NCI-H2196 (cell line): ENCODE measurements around the gene IL27RA.

Experiments used
- DNase-seq: peaks from one replicate; lab custom pipeline; 2025; ENCODE audit not compliant: unreplicated experiment; lab: John Stamatoyannopoulos, UW

IL27RA gene

GRCh38 chr19:14056741-14057356, 25.3 kb downstream of the IL27RA start:
- no peak for DNase-seq

GRCh38 chr19:14058182-14059092, 26.9 kb downstream of the IL27RA start:
- no peak for DNase-seq

GRCh38 chr19:14059093-14059480, 27.5 kb downstream of the IL27RA start:
- DNase-seq = peak; percentile 16

- no peak for DNase-seq
These were observed 28.1 kb downstream of the IL27RA start for GRCh38 chr19:14059652-14060155.

- DNase-seq = no peak
These were observed 29.7 kb downstream of the IL27RA start for GRCh38 chr19:14061081-14061749.

GRCh38 chr19:14061751-14062557, 30.4 kb downstream of the IL27RA start, which contains the start of gene PALM3:
TSS of gene PALM3 (minus strand) at chr19:14062076. CDS start at chr19:14061980, 96 bp downstream.
- DNase-seq = no peak

- no peak for DNase-seq
These were observed 30.9 kb downstream of the IL27RA start for GRCh38 chr19:14062558-14062855.

GRCh38 chr19:14063105-14063504, 31.5 kb downstream of the IL27RA start:
- DNase-seq = no peak

GRCh38 chr19:14066134-14066533, 34.6 kb downstream of the IL27RA start:
- no peak for DNase-seq

- DNase-seq = no peak
These were observed 38.9 kb downstream of the IL27RA start for GRCh38 chr19:14070268-14071050.

- DNase-seq = peak; percentile 93
These were observed 41.1 kb downstream of the IL27RA start, which contains the start of gene MISP3 for GRCh38 chr19:14072535-14073260. TSS of gene MISP3 (plus strand) at chr19:14072786. CDS start at chr19:14073310, 524 bp downstream.

GRCh38 chr19:14073261-14073924, 41.8 kb downstream of the IL27RA start:
- peak; percentile 84 for DNase-seq

- DNase-seq = no peak
These were observed 42.6 kb downstream of the IL27RA start for GRCh38 chr19:14073925-14074838.

- DNase-seq = no peak
These were observed 46.8 kb downstream of the IL27RA start for GRCh38 chr19:14078411-14078810.

GRCh38 chr19:14080887-14081796, 49.6 kb downstream of the IL27RA start:
- peak; percentile 99 for DNase-seq

GRCh38 chr19:14081797-14082674, 50.5 kb downstream of the IL27RA start:
- DNase-seq = no peak
